HT1080 (cell line): ENCODE results near the gene ARHGAP27. TPM values are rescaled to one million over a fixed set of nuclear protein-coding genes. Genes with fewer than 3 reads are reported as not detected.
A peak's percentile ranks its signal among the peaks of the same experiment; 100 is the strongest.

Experiments used
- DNase-seq: peaks from one replicate; pipeline ENCODE4 v3.0.0-alpha.2; 2015; ENCODE audit warnings: low read depth
- total RNA-seq: library from RNA; depleted of rRNA; stranded (reverse); fragments of >200 nt; shearing (Covaris generic); gene quantifications from 2 replicates; pipeline ENCODE4 v1.2.3, GENCODE V29; 2014

The ARHGAP27 gene
- total RNA-seq, 1 experiment from 2014 or later: 11.4 TPM

GRCh38 chr17:45408611-45409421, 23.9 kb downstream of the ARHGAP27 start:
- no peak for DNase-seq

- DNase-seq: no peak
These were observed 26.6 kb downstream of the ARHGAP27 start for GRCh38 chr17:45406107-45406506.

- no peak for DNase-seq
These were observed 27.2 kb downstream of the ARHGAP27 start for GRCh38 chr17:45405250-45406086.

GRCh38 chr17:45404870-45405249, 27.8 kb downstream of the ARHGAP27 start:
- no peak for DNase-seq

- no peak for DNase-seq
These were observed 28.7 kb downstream of the ARHGAP27 start for GRCh38 chr17:45403906-45404490.

GRCh38 chr17:45402916-45403315, 29.8 kb downstream of the ARHGAP27 start:
- DNase-seq: no peak

GRCh38 chr17:45398800-45399199, 33.9 kb downstream of the ARHGAP27 start:
- no peak for DNase-seq

GRCh38 chr17:45397796-45398195, 34.9 kb downstream of the ARHGAP27 start:
- no peak for DNase-seq

- DNase-seq: no peak
These were observed 36.0 kb downstream of the ARHGAP27 start for GRCh38 chr17:45396496-45397205.

GRCh38 chr17:45395569-45396415, 36.9 kb downstream of the ARHGAP27 start:
- DNase-seq: no peak

- DNase-seq: peak; percentile 74
These were observed 37.6 kb downstream of the ARHGAP27 start for GRCh38 chr17:45394913-45395568.

- DNase-seq: no peak
These were observed 38.1 kb downstream of the ARHGAP27 start for GRCh38 chr17:45394564-45394912.

- DNase-seq: no peak
These were observed 38.6 kb downstream of the ARHGAP27 start for GRCh38 chr17:45394091-45394490.

GRCh38 chr17:45393411-45393810, 39.3 kb downstream of the ARHGAP27 start:
- no peak for DNase-seq

- no peak for DNase-seq
These were observed 40.8 kb downstream of the ARHGAP27 start for GRCh38 chr17:45391918-45392317.

- DNase-seq: no peak
These were observed 41.4 kb downstream of the ARHGAP27 start for GRCh38 chr17:45391291-45391690.

- no peak for DNase-seq
These were observed 43.3 kb downstream of the ARHGAP27 start for GRCh38 chr17:45389354-45389753.

- DNase-seq: peak; percentile 61
These were observed 43.9 kb downstream of the ARHGAP27 start for GRCh38 chr17:45388604-45389325.

- no peak for DNase-seq
These were observed 44.9 kb downstream of the ARHGAP27 start for GRCh38 chr17:45387739-45388138.
